Ascending aorta (tissue), 2 donors: ENCODE data around the gene PRKAR1A. TPM values are rescaled to one million over a fixed set of nuclear protein-coding genes. Genes with fewer than 3 reads are reported as not detected.

Experiments
- DNase-seq, 2 donors: peaks; one replicate each; pipeline ENCODE4 v3.0.0-alpha.2; 2019; ENCODE audit warnings: low spot score in 2 of 2
- H3K27ac ChIP-seq, 2 donors: fragments of 200-600 bp; sonication (generic); one replicate each; pipeline ENCODE4 v1.5.1; 2016 to 2017; ENCODE audit warnings: mild to moderate bottlenecking in 1 of 2
- H3K27me3 ChIP-seq: fragments of 200-600 bp; sonication (generic); one replicate; pipeline ENCODE4 v1.5.1; 2017
- H3K36me3 ChIP-seq, 2 donors: fragments of 200-600 bp; sonication (generic); one replicate each; pipeline ENCODE4 v1.5.1; 2016
- H3K4me1 ChIP-seq, 2 donors: fragments of 200-600 bp; sonication (generic); one replicate each; pipeline ENCODE4 v1.5.1; 2016 to 2017; ENCODE audit warnings: mild to moderate bottlenecking in 1 of 2
- H3K4me3 ChIP-seq, 2 donors: fragments of 200-600 bp; sonication (generic); one replicate each; pipeline ENCODE4 v1.5.1; 2016 to 2017; ENCODE audit warnings: mild to moderate bottlenecking in 1 of 2
- H3K9me3 ChIP-seq, 2 donors: fragments of 200-600 bp; sonication (generic); one replicate each; pipeline ENCODE4 v1.5.1; 2016
- intact Hi-C: fragments of 100-400 bp; cut with DNase I; formaldehyde crosslinking; loops from one replicate; pipeline ENCODE4 v1.15.1; 2023
- total RNA-seq: library from RNA; depleted of rRNA; stranded (reverse); fragments of >200 nt; gene quantifications from one replicate; pipeline ENCODE4 v1.1.0, GENCODE V29; 2016
- TF ChIP-seq, protein P1 (sequence below), 3 experiments: fragments of 200-600 bp in 2 of 3; fragments of 450-650 bp in 1 of 3; sonication (generic) in 2 of 3; IDR thresholded peaks; one replicate each; pipeline ENCODE4 v1.5.1; 2016 to 2019; ENCODE audit warnings: antibody characterized with exemption in 3 of 3, mild to moderate bottlenecking in 1 of 3, moderate library complexity in 1 of 3

PRKAR1A gene
- total RNA-seq, 1 donor from 2014 or later, result 233 TPM

DNA sequence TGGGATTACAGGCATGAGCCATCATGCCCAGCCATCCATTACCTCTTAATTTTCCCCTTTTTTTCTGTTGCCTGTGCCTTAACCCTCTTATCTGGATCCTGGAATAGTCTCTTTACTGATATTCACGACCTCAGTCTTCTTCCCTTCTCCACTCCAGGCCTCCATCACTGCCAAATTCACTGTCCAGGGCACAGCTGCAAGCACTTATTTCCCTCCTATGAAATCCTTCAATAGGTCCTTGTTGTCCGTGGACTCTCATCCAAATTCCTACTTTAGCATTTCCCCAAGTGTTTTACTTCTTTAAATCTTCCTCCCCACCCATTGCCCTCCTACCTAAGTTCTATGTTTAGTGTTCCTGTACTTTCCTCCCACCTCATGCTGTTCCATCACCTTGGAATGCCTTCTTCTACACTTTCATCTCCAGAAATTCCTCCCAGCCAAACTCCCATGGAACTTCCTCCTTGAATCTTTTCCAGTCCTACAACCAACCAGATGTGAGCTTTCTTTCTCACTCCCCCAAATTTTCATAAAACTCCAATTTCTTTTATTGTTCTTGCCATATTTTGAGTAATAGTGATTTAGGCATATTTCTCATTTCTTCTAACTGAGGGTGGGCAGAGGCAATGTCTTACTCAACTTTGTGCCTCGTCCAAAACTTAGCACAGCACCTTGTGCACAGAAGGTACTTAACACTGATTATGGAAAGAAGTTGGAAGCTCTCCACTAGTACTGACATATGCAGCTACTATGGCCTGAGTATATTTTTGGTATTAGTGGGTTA, 53.6 kb downstream of the PRKAR1A start:
- Histone ChIP-seq H3K4me3 (no peak overlapping the region), H3K27ac (no peak overlapping the region), H3K9me3 (no peaks in the 10 kb centered on the region), H3K36me3 (no peaks in the 10 kb centered on the region), H3K4me1 (peaks cover 0 to 10% of the 10 kb centered on the region in 2 donors), H3K27me3 (no peaks in the 10 kb centered on the region)
- no peak for DNase-seq
- intact Hi-C loops, result no loop called here
- TF ChIP-seq, protein P1, sequence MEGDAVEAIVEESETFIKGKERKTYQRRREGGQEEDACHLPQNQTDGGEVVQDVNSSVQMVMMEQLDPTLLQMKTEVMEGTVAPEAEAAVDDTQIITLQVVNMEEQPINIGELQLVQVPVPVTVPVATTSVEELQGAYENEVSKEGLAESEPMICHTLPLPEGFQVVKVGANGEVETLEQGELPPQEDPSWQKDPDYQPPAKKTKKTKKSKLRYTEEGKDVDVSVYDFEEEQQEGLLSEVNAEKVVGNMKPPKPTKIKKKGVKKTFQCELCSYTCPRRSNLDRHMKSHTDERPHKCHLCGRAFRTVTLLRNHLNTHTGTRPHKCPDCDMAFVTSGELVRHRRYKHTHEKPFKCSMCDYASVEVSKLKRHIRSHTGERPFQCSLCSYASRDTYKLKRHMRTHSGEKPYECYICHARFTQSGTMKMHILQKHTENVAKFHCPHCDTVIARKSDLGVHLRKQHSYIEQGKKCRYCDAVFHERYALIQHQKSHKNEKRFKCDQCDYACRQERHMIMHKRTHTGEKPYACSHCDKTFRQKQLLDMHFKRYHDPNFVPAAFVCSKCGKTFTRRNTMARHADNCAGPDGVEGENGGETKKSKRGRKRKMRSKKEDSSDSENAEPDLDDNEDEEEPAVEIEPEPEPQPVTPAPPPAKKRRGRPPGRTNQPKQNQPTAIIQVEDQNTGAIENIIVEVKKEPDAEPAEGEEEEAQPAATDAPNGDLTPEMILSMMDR (IDR thresholded peaks at IDR 0.05), result no peak

DNA sequence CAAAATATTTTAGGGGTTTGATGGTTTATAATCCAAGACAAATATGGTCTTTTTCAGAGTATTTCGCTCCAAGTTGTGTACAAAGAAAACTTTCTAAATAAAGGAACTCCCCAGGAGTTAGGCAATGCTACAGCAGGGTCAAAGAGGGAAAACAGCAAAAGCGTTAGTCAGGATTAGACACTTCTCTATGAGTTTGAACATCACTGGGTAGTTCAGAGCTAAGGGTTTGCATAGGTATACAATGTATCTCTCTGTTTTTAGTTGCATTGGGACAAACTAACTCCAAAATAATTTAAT, 54.2 kb downstream of the PRKAR1A start:
- H3K4me3 ChIP-seq, result no peak overlapping the region
- no peak overlapping the region for H3K27ac ChIP-seq
- H3K36me3 ChIP-seq, result no peaks in the 10 kb centered on the region
- no peaks in the 10 kb centered on the region for H3K9me3 ChIP-seq
- H3K4me1 ChIP-seq, result peaks cover 0 to 10% of the 10 kb centered on the region in 2 donors
- TF ChIP-seq, protein P1 (IDR thresholded peaks at IDR 0.05), result no peak
- intact Hi-C loops, result no loop called here
- DNase-seq, result no peak
- H3K27me3 ChIP-seq, result no peaks in the 10 kb centered on the region

DNA sequence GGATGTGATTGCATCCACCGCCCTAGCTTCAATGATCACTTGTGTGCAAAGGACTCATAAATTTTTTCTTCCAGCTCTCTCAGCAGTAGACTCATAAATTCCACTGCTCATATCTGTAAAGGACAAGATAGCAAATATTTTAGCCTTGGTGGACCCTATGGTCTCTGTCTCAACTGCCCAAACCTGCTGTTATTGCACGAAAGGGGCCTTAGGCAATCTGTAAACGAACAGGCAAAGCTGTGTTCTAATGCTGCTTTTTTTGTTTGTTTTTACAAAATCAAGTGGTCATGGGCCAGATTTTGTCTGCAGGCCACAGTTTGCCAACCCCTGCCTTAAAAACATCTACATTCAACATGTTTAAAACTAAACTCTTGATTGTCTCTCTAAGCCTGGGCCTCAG, 54.8 kb downstream of the PRKAR1A start:
- TF ChIP-seq, protein P1 (IDR thresholded peaks at IDR 0.05), result no peak
- H3K4me3 ChIP-seq, result no peak overlapping the region
- H3K36me3 ChIP-seq, result no peaks in the 10 kb centered on the region
- no peaks in the 10 kb centered on the region for H3K27me3 ChIP-seq
- H3K27ac ChIP-seq, result no peak overlapping the region
- intact Hi-C loops, result no loop called here
- peaks cover 0 to 10% of the 10 kb centered on the region in 2 donors for H3K4me1 ChIP-seq
- DNase-seq, result no peak
- H3K9me3 ChIP-seq, result no peaks in the 10 kb centered on the region

DNA sequence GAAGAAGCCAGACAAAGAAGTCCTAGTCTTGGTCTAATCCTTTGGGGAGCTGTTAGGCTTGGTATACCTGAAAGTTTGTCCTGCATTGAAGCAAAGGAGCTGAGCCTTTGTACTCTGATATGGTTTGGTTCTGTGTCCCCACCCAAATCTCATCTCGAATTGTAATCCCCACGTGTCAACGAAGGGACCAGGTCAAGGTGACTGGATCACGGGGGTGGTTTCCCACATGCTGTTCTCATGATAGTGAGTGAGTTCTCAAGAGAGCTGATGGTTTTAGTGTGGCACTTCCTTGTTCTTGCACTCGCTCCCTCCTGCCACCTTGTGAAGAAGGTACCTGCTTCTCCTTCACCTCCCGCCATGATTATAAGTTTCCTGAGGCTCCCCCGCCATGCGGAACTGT, 55.4 kb downstream of the PRKAR1A start:
- H3K36me3 ChIP-seq, result no peaks in the 10 kb centered on the region
- H3K27me3 ChIP-seq, result no peaks in the 10 kb centered on the region
- H3K27ac ChIP-seq, result no peak overlapping the region
- no peak for DNase-seq
- no peak overlapping the region for H3K4me3 ChIP-seq
- H3K4me1 ChIP-seq, result peaks cover 0 to 10% of the 10 kb centered on the region in 2 donors
- intact Hi-C loops, result no loop called here
- TF ChIP-seq, protein P1 (IDR thresholded peaks at IDR 0.05), result no peak
- H3K9me3 ChIP-seq, result no peaks in the 10 kb centered on the region

DNA sequence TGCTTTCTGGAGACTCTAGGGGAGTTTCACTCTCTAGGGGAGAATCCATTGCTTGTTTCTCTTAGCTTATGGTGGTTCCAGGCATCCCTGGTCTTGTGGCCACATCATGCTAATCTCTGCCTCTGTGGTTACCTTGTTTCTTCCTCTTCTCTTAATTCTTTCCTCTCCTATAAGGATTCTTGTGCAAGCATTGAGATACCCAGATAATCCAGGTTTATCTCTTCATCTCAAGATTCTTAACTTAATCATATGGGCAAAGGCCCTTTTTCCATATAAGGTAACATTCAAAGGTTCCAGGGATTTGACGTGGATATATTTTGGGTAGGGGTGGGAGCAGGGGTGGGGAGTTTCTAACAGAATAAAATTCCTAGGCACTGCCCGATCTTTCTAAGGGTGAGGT, 56.4 kb downstream of the PRKAR1A start:
- peaks cover 0 to 10% of the 10 kb centered on the region in 2 donors for H3K4me1 ChIP-seq
- TF ChIP-seq, protein P1 (IDR thresholded peaks at IDR 0.05), result no peak
- H3K27ac ChIP-seq, result no peak overlapping the region
- H3K9me3 ChIP-seq, result no peaks in the 10 kb centered on the region
- H3K4me3 ChIP-seq, result no peak overlapping the region
- intact Hi-C loops, result no loop called here
- H3K27me3 ChIP-seq, result no peaks in the 10 kb centered on the region
- no peaks in the 10 kb centered on the region for H3K36me3 ChIP-seq
- no peak for DNase-seq
